Spleen (tissue), 11 donors: ENCODE measurements around the gene SPEN. TPM values are rescaled to one million over a fixed set of nuclear protein-coding genes. Genes with fewer than 3 reads are reported as not detected.

Experiments used
- DNase-seq: peaks from one replicate; pipeline ENCODE4 v3.0.0-alpha.2; 2020
- H3K27ac ChIP-seq, 8 donors: fragments of 200-600 bp; sonication (generic) in 7 of 8; 1 replicate in 4 of 8; 2 replicates in 4 of 8; pipeline versions ENCODE4 v1.5.0 to v1.8.0; 2016 to 2021; ENCODE audit warnings: inconsistent platforms in 4 of 8, mild to moderate bottlenecking in 4 of 8, moderate library complexity in 1 of 8
- H3K27me3 ChIP-seq, 7 donors: fragments of 200-600 bp; sonication (generic) in 6 of 7; replicated peaks in 1 of 7; 1 replicate in 4 of 7; 2 replicates in 3 of 7; pipeline versions ENCODE4 v1.5.0 to v1.8.0; 2016 to 2021; ENCODE audit warnings: inconsistent platforms in 3 of 7, mild to moderate bottlenecking in 1 of 7
- H3K36me3 ChIP-seq, 6 donors: fragments of 200-600 bp; sonication (generic) in 5 of 6; 1 replicate in 4 of 6; 2 replicates in 2 of 6; pipeline versions ENCODE4 v1.5.0 to v1.8.0; 2016 to 2021; ENCODE audit warnings: inconsistent platforms in 2 of 6
- H3K4me1 ChIP-seq, 6 donors: fragments of 200-600 bp; sonication (generic) in 5 of 6; 1 replicate in 3 of 6; 2 replicates in 3 of 6; pipeline versions ENCODE4 v1.5.0 to v1.8.0; 2016 to 2021; ENCODE audit warnings: inconsistent platforms in 3 of 6
- H3K4me3 ChIP-seq, 8 donors: fragments of 200-600 bp; sonication (generic) in 7 of 8; 1 replicate in 4 of 8; 2 replicates in 4 of 8; pipeline versions ENCODE4 v1.5.0 to v1.8.0; 2016 to 2021; ENCODE audit warnings: inconsistent platforms in 4 of 8, mild to moderate bottlenecking in 4 of 8, moderate library complexity in 2 of 8
- H3K9me3 ChIP-seq, 8 donors: fragments of 200-600 bp; sonication (generic) in 7 of 8; 1 replicate in 4 of 8; 2 replicates in 4 of 8; pipeline versions ENCODE4 v1.5.0 to v1.8.0; 2016 to 2021; ENCODE audit warnings: inconsistent platforms in 4 of 8
- CTCF ChIP-seq, 11 experiments: fragments of 200-600 bp in 7 of 11; fragments of 450-650 bp in 4 of 11; sonication (generic) in 4 of 11; IDR thresholded peaks in 8 of 11; conservative IDR thresholded peaks in 3 of 11; 1 replicate in 7 of 11; 2 replicates in 4 of 11; pipeline versions ENCODE4 v1.4.0 to v1.8.0; 2016 to 2021; ENCODE audit warnings: antibody characterized with exemption in 11 of 11, inconsistent platforms in 4 of 11, mild to moderate bottlenecking in 1 of 11
- POLR2A ChIP-seq, 3 donors: fragments of 450-650 bp; IDR thresholded peaks; one replicate each; pipeline ENCODE4 v1.5.1; 2017; ENCODE audit warnings: antibody characterized with exemption in 3 of 3, mild to moderate bottlenecking in 1 of 3
- POLR2AphosphoS5 ChIP-seq, 3 donors: sonication (generic); formaldehyde crosslinking; IDR thresholded peaks; one replicate each; pipeline ENCODE4 v1.5.1; 2017; ENCODE audit warnings: antibody characterized with exemption in 3 of 3
- WGBS, 5 donors: extraction: QIAGEN DNeasy Blood & Tissue Kit in 3 of 5; methylation state at CpG; one replicate each; pipeline versions ENCODE4 v1.1.5 to v1.1.7; 2013 to 2018; 5-methylcytosine and 5-hydroxymethylcytosine counted together
- intact Hi-C: fragments of 100-400 bp; cut with DNase I; formaldehyde crosslinking; loops from one replicate; pipeline ENCODE4 v1.15.0; 2023; ENCODE audit warnings: low total_unique reads
- polyA plus RNA-seq, 3 donors: library from polyadenylated mRNA; stranded (reverse); fragments of 200-250 nt; gene quantifications; one replicate each; pipeline ENCODE4 v1.2.1, GENCODE V29; 2013
- total RNA-seq, 7 donors: library from RNA; depleted of rRNA in 3 of 7; stranded (reverse); fragments of >200 nt in 3 of 7; fragmentation: NEBNext Ultra II Directional in 4 of 7; extraction: Animal tissue kit (Norgen Biotek cat#: 25700) in 4 of 7; gene quantifications; one replicate each; pipeline versions ENCODE4 v1.1.0 to v1.2.1, GENCODE V29; 2016 to 2021
- donor health status: healthy with polysubstance abuse.
- donor health status: DM: no; HTN: no; CAD: no; lungs with moderate emphysema.
- donor health status: DM: no; HTN: no; CAD: no.
- donor health status: Bipolar disorder and iron deficiency.
- donor health status: healthy.
- donor health status: DM: no; HTN: no; CAD: no.
- donor health status: DM: yes; HTN: yes; CAD: no.

Gene SPEN
- total and polyA plus RNA-seq, 10 donors = 8.0 to 75.9 (median 58.4) TPM

- Histone ChIP-seq H3K36me3 (peaks cover 5 to 100% (median 97%) of the 10 kb centered on the region in 6 donors), H3K4me3 (no peak overlapping the region), H3K4me1 (peaks cover 0 to 61% (median 23%) of the 10 kb centered on the region in 6 donors), H3K27me3 (no peaks in the 10 kb centered on the region), H3K27ac (peak overlapping the region in 1 of 8 donors; percentile 45), H3K9me3 (no peaks in the 10 kb centered on the region)
- intact Hi-C loops = no loop called here
- DNase-seq = no peak
- no peak for TF ChIP-seq POLR2A (IDR thresholded peaks at IDR 0.05)
- peak in 2 of 3 donors; percentile 43 to 65 for TF ChIP-seq POLR2AphosphoS5 (IDR thresholded peaks at IDR 0.05)
- 75 to 85% (median 82%) methylated on average over 14 to 32 of the region's 32 CpGs for WGBS, 5 donors
Measured at GRCh38 chr1:15941899-15942660, 94.6 kb downstream of the SPEN start.

DNA sequence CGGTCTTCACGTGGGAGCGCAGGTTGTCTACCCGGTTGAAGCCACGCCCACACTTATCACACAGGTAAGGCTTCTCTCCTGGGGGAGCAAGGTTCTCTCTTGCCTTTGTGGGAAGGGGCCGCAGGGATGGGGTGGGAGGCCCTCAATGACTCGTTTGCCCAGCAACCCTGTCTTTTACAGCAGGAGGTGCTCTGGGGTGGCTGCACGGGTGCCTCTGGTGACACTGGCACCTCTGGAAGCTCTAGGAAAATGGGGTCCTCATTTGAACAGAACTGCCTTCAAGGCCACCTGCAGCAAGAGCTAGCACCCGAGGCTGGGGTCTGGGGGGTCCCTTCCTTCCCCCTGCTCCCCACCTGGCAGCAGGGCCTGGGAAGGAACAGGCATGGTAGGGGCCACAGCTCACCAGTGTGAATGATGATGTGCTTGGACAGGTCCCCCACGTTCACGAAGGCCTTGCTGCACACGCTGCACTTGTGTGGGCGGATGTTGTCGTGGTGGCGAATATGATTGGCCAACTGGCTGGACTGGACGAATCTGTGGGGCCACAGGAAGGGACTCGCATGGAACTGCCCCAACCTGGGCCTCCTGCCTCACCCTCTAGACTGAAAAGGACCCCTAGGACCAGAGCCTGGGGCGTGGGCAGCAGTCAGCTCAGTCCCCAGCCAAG, 95.3 kb downstream of the SPEN start:
- Histone ChIP-seq H3K4me1 (peaks cover 0 to 61% (median 25%) of the 10 kb centered on the region in 6 donors), H3K4me3 (no peak overlapping the region), H3K9me3 (no peaks in the 10 kb centered on the region), H3K27ac (peak overlapping the region in 1 of 8 donors; percentile 45), H3K27me3 (no peaks in the 10 kb centered on the region), H3K36me3 (peaks cover 5 to 100% (median 96%) of the 10 kb centered on the region in 6 donors)
- TF ChIP-seq CTCF (IDR thresholded peaks at IDR 0.05 in 8 of 11, conservative IDR thresholded peaks at IDR 0.05 in 3 of 11) (no peak), POLR2AphosphoS5 (IDR thresholded peaks at IDR 0.05) (peak in 1 of 3 donors; percentile 4), POLR2A (IDR thresholded peaks at IDR 0.05) (no peak)
- intact Hi-C loops = no loop called here
- WGBS, 5 donors = 80 to 87% (median 82%) methylated on average over 11 to 18 of the region's 18 CpGs
- DNase-seq = no peak

GRCh38 chr1:15943328-15943991, 96.0 kb downstream of the SPEN start:
- no peak overlapping the region for H3K27ac ChIP-seq
- peaks cover 2 to 61% (median 30%) of the 10 kb centered on the region in 6 donors for H3K4me1 ChIP-seq
- intact Hi-C loops = no loop called here
- DNase-seq = no peak
- H3K4me3 ChIP-seq = no peak overlapping the region
- H3K27me3 ChIP-seq = no peaks in the 10 kb centered on the region
- H3K9me3 ChIP-seq = no peaks in the 10 kb centered on the region
- 95 to 98% (median 96%) methylated on average over 17 to 33 of the region's 33 CpGs for WGBS, 5 donors
- TF ChIP-seq POLR2A (IDR thresholded peaks at IDR 0.05) = no peak
- peak in 2 of 3 donors; percentile 10 to 50 for TF ChIP-seq POLR2AphosphoS5 (IDR thresholded peaks at IDR 0.05)
- H3K36me3 ChIP-seq = peaks cover 5 to 100% (median 93%) of the 10 kb centered on the region in 6 donors

DNA sequence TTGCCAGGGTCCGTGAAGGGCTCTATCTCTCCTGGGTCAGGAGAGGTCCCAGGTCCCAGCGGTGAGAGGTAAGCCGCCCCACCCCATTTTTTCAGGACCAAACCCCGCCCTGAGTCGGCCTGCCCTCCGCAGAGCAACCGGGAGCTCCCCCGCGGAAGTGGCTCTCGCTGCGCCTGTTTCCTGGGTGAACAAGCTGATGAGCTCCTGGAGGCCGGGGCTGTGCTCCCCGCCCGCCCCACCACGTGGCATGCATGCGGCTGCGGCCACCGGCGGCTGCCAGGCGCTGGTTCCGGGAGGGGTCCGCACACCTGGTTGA, 96.4 kb downstream of the SPEN start:
- DNase-seq = no peak
- no peaks in the 10 kb centered on the region for H3K9me3 ChIP-seq
- peaks cover 5 to 97% (median 89%) of the 10 kb centered on the region in 6 donors for H3K36me3 ChIP-seq
- no peak overlapping the region for H3K27ac ChIP-seq
- TF ChIP-seq POLR2AphosphoS5 (IDR thresholded peaks at IDR 0.05) = no peak
- 91 to 97% (median 95%) methylated on average over 5 to 22 of the region's 22 CpGs for WGBS, 5 donors
- H3K27me3 ChIP-seq = no peaks in the 10 kb centered on the region
- intact Hi-C loops = no loop called here
- H3K4me1 ChIP-seq = peaks cover 7 to 61% (median 31%) of the 10 kb centered on the region in 6 donors
- H3K4me3 ChIP-seq = no peak overlapping the region

GRCh38 chr1:15944308-15945010, 97.0 kb downstream of the SPEN start:
- TF ChIP-seq CTCF (IDR thresholded peaks at IDR 0.05 in 8 of 11, conservative IDR thresholded peaks at IDR 0.05 in 3 of 11) (no peak), POLR2AphosphoS5 (IDR thresholded peaks at IDR 0.05) (peak in 2 of 3 donors; percentile 34 to 61), POLR2A (IDR thresholded peaks at IDR 0.05) (no peak)
- Histone ChIP-seq H3K36me3 (peaks cover 5 to 92% (median 84%) of the 10 kb centered on the region in 6 donors), H3K27ac (no peak overlapping the region), H3K4me1 (peaks cover 12 to 61% (median 32%) of the 10 kb centered on the region in 6 donors), H3K27me3 (no peaks in the 10 kb centered on the region), H3K9me3 (no peaks in the 10 kb centered on the region), H3K4me3 (no peak overlapping the region)
- intact Hi-C loops = no loop called here
- 94 to 97% (median 96%) methylated on average over 28 to 55 of the region's 55 CpGs for WGBS, 5 donors
- no peak for DNase-seq
